Endometrial microvascular endothelial cells (primary cell): ENCODE data around the gene LRP10. TPM values are rescaled to one million over a fixed set of nuclear protein-coding genes. Genes with fewer than 3 reads are reported as not detected.
"Not testable (repeated sequence)": the region's sequence is repeated elsewhere in the genome, so short reads cannot be mapped to it uniquely, and the experiment has no call there.

Experiments
- in situ Hi-C: cut with HindIII; loops from 2 replicates; pipeline ENCODE4 v1.10.0; 2017; ENCODE audit warnings: low sequenced_read_pairs, low pct_unique_long_range_greater_than_20kb; ENCODE audit errors: inconsistent ontology term
- total RNA-seq: library from RNA; depleted of rRNA; stranded (reverse); fragments of >200 nt; gene quantifications from one replicate; pipeline ENCODE4 v1.2.3, GENCODE V29; 2015; ENCODE audit errors: inconsistent ontology term

LRP10 gene
- total RNA-seq, 1 donor from 2014 or later: 136 TPM

DNA sequence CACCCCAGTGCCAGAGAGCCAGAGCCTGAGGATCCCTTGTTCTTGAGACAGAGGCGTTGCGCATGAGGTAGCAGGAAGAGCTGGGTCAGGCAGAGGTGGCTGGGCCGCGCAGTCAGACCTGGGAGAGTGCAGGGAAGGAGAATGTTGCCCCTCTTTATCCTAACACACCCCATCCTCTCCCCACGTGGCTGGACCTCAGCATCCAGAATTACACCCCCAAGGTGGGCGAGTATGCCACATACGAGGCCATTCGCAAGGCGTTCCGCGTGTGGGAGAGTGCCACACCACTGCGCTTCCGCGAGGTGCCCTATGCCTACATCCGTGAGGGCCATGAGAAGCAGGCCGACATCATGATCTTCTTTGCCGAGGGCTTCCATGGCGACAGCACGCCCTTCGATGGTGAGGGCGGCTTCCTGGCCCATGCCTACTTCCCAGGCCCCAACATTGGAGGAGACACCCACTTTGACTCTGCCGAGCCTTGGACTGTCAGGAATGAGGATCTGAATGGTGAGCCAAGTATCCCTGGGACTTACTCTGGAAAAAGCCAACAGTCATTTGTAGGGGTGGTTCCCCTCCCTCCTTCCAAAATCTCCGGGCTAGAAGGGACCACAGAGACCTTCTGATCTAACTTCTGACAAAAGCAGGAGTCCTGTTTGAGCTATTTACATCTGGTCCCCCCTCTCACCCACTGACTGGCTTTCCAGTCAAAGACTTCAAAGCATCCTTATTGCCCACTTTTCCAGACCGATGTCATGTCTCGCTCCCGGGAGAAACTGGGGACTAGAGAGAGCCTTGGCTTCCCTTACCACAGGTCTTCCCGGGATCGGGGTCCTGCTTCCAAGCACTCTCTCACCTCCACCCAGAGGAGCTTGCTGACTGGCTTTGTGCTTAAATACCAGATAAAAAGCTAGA, 29.1 kb upstream of the LRP10 start:
- in situ Hi-C loops: no loop called here

GRCh38 chr14:22843123-22843925, 28.2 kb upstream of the LRP10 start:
- in situ Hi-C loops: no loop called here

- in situ Hi-C loops: no loop called here
Observed at GRCh38 chr14:22844221-22845102, 27.1 kb upstream of the LRP10 start.

- in situ Hi-C loops: no loop called here
Observed at GRCh38 chr14:22845103-22845394, 26.5 kb upstream of the LRP10 start.

GRCh38 chr14:22845821-22846625, 25.5 kb upstream of the LRP10 start:
- in situ Hi-C loops: no loop called here

- in situ Hi-C loops: no loop called here
Observed at GRCh38 chr14:22846811-22847307, 24.7 kb upstream of the LRP10 start.

DNA sequence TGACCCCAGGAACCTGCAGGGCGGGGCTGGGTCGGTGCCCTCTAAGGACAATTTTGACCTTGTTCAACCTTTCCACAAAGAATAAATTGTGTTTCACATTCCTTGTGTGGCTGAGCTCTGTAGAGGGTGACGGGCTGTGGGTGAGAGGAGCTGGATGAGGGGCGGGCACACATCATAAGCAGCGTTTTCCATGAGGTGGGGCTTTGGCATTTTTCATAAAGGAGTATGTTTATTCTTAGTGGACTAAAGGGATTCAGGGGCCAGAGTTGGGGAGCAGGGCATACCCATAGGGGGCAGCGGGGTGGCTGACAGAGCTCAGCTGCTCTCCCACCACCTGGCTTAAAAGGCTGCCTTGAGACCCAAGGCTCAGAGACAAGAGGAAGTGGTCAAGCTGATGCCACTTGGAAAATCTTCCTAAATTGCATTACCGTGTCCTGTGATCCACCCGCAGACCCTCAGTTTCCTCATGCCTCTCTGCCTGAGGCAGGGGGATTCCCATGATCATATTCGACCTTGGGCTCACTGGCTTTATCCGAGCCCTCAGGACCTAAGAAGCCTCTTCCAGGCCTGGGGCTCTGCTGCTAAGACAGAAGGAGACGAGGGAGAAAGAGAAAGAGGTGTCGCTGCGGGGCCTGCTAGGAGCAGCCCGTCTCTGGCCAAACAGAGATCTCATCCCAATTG, 23.7 kb upstream of the LRP10 start:
- in situ Hi-C loops: no loop called here

DNA sequence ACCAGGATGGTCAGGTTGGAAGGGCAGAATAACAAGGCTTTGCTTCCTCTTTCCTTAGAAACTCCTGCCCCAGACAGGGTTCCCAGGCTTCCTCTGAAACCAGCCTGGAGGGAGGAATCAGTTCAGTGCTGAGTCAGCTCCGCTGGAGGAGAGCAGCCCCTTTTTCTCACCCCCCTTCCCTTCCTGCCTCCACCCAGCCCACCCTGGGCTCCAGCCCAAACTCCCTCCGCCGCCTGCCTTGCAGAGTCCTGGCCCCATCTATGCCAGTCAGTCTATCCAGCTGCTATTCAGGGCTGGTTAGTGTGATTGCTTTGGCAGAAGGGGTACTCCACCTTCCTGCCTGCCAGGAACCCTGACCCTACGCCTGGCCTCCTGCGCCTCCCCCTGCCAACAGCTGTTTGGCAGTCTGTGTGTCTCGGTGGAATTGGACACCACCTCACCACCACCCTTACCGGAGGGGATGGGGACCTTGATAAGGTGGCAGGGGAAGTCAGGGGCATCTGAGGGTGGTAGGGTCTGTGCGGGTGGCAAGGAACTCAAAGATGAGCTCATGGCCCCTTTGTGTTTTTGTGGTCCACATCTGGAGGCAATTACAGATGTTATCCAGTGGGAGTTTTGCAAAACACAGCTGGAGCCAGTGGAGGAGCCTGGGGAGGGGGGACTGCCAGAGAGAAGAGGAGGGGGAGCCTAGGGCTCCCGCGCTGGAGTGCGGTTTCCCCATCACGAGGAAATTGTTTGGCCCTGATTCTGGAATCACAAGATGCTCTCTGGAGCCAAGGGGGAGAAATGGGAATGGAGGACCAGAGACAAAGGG, 23.0 kb upstream of the LRP10 start:
- in situ Hi-C loops: no loop called here

DNA sequence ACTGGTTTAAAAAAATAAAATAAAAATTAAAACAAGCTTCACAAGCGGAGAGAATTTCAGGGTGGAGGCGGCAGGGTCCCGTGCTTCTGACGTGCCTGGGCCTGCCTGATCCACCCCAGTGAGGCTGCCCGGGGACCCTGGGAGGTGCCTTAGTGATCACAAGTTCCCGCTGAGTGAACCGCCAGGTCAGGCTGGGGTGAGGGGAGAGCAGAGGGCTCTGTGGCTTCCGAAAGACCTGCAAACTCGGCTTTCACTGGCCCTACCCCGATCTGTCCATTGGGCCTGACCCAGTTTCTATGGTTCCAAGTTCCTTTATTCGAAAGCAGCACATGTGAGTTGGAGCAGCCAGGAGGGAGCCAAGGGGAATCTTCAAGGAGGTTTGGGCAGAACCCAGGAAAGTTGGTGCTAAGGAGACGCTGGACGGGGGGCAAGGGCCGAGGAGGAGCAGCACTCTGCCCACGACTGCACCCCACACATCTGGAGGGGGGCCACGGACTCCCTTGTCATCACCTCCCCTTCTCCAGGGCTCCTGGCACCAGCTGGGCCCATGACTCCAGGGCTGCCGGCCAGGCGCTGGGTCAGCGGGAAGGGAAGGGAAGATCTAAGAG, 22.2 kb upstream of the LRP10 start:
- in situ Hi-C loops: no loop called here

DNA sequence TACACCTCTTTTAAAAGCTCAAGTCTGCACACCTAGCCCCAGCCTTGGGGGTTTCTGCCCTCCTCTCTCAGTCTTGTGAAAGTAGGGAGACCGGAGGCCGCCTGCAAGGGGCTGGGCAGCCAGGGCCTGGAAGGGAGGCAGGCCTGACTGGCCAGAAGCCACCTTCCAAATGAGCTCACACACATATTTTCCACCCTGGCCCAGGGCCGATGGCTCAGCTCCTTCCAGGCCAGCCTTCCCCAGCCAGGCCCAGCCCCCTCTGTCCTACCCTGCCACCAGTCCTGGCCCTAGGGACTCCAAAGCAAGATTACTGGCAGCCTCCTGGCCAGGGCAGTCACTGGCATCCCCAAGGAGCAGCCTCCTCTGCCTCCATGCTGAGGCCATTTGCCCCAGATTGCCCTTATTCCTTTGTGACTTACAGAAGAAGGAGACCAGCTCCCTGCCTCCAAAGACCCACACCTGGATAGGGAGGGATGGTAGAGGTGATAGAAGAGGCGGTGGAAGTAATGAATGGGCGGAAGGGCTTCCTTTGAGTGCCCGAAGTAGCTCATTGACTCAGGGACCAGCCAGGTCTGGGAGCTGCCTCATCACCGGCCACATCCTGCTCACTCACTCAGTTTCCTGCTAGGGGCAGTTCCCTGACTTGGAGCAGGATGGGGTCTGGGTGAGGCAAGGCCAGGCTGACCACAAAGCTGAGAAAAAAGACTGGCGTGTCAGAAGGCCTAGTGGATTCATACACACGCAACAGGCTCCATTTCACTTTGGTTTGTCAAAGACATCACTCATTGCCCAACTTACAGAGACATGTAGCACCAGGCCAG, 20.4 kb upstream of the LRP10 start:
- in situ Hi-C loops: no loop called here

DNA sequence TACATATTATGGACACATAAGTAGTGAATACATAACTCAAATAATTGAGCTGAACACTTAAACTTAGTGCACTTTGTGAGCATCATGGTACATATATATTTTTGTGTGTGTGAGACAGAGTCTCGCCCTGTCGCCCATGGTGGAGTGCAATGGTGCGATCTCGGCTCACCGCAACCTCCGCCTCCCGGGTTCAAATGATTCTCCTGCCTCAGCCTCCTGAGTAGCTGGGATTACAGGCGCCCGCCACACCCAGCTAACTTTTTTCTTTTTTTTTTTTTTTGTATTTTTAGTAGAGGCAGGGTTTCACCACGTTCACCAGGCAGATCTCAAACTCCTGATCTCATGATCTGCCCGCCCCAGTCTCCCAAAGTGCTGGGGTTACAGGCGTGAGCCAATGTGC, 19.4 kb upstream of the LRP10 start:
- in situ Hi-C loops: not testable (repeated sequence)

GRCh38 chr14:22852599-22852939, 19.0 kb upstream of the LRP10 start:
- in situ Hi-C loops: no loop called here

GRCh38 chr14:22852940-22853767, 18.4 kb upstream of the LRP10 start:
- in situ Hi-C loops: no loop called here

DNA sequence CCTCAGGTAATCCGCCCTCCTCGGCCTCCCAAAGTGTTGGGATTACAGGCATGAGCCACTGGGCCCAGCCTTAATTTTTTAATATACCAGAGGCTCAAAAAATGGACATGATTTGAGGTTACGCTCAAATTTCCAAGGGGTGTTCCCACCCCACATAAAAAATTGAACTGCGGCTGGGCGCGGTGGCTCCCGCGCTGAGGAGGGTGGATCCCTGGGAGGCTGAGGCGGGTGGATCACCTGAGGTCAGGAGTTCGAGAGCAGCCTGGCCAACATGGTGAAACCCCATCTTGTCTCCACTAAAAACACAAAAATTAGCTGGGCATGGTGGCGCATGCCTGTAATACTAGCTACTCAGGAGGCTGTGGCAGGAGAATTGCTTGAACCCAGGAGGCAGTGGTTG, 17.2 kb upstream of the LRP10 start:
- in situ Hi-C loops: not testable (repeated sequence)
